ENCODE data around the gene BIRC6.

The BIRC6 gene

DNA sequence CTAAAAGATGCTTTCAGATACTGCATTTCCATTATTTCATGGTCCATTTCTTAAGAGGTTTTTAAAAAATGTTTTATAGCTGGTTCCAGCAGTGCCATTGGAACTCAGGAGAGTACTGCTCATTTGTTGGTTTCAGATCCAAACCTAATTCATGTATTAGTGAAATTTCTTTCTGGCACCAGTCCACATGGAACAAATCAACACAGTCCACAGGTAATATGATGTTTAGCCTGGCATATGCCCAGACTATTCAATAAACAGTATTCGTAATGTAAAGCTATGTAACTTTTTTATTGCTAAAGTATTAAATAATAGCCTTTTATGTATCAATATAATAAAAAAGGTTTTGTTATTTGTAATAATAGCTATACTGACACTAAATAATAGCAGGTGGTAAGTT lies 134.5 kb downstream of the BIRC6 start:
- H3K9me2 ChIP-seq (replicated peaks; ENCODE audit: insufficient read depth, low read length), result no peaks in the 10 kb centered on the region
- H3K36me3 ChIP-seq (ENCODE audit: low read length), result peaks cover 66% of the 10 kb centered on the region

DNA sequence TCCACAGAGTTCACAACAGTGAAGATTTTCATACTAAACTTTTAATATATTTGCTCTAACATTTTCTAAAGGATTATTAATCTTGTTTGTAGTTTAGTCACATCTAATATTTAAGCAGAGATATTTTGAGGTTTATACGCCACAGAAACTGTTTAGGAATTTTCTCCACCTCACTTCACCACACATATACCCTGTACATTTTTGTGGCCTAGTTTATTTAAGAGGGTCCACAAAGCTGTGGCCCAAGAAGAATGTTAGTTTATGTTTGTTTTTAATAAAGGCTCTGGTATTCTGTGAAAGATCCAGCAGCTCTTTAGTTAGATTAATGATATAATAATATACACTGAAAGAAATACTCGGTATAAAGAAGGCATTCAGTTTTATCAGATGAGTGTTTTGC lies 138.3 kb downstream of the BIRC6 start:
- no peak for TF ChIP-seq EZH2phosphoT487 (conservative IDR thresholded peaks at IDR 0.05; ENCODE audit: low read length)
- TF ChIP-seq, protein P1, sequence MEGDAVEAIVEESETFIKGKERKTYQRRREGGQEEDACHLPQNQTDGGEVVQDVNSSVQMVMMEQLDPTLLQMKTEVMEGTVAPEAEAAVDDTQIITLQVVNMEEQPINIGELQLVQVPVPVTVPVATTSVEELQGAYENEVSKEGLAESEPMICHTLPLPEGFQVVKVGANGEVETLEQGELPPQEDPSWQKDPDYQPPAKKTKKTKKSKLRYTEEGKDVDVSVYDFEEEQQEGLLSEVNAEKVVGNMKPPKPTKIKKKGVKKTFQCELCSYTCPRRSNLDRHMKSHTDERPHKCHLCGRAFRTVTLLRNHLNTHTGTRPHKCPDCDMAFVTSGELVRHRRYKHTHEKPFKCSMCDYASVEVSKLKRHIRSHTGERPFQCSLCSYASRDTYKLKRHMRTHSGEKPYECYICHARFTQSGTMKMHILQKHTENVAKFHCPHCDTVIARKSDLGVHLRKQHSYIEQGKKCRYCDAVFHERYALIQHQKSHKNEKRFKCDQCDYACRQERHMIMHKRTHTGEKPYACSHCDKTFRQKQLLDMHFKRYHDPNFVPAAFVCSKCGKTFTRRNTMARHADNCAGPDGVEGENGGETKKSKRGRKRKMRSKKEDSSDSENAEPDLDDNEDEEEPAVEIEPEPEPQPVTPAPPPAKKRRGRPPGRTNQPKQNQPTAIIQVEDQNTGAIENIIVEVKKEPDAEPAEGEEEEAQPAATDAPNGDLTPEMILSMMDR (IDR thresholded peaks at IDR 0.05; ENCODE audit: insufficient read depth, low read length, poor library complexity, severe bottlenecking), result no peak
- Histone ChIP-seq H3F3A (ENCODE audit: insufficient read depth) (peaks cover 19% of the 10 kb centered on the region; the same call in 1 of the 2 replicates), H3K79me2 (ENCODE audit: insufficient read depth, low read length) (no peaks in the 10 kb centered on the region), H3K4me3 (ENCODE audit: insufficient read depth, low read length, poor library complexity, severe bottlenecking) (no peak overlapping the region), H2AFZ (ENCODE audit: low read depth, low read length, severe bottlenecking) (no peak overlapping the region), H3K9me2 (replicated peaks; ENCODE audit: insufficient read depth, low read length) (no peaks in the 10 kb centered on the region), H4K20me1 (ENCODE audit: low read depth, low read length) (no peaks in the 10 kb centered on the region; the same call in 1 of the 2 replicates), H3K9me3 (ENCODE audit: insufficient read depth, low read length) (no peaks in the 10 kb centered on the region), H3K36me3 (ENCODE audit: low read length) (peaks cover 54% of the 10 kb centered on the region), H3K27ac (ENCODE audit: low read depth, low read length) (no peak overlapping the region), H3K4me2 (ENCODE audit: low read depth, low read length, poor library complexity, severe bottlenecking) (no peak overlapping the region), H3K9ac (ENCODE audit: low read length) (no peak overlapping the region), H3K27me3 (ENCODE audit: low read length) (no peaks in the 10 kb centered on the region)

More for the DNA sequence above, 134.5 kb downstream of the BIRC6 start:
- Histone ChIP-seq H4K20me1 (ENCODE audit: low read depth, low read length) (no peaks in the 10 kb centered on the region; the same call in 1 of the 2 replicates), H3K4me2 (ENCODE audit: low read depth, low read length, poor library complexity, severe bottlenecking) (no peak overlapping the region), H3K9ac (ENCODE audit: low read length) (no peak overlapping the region), H3F3A (ENCODE audit: insufficient read depth) (peaks cover 19% of the 10 kb centered on the region; the same call in 1 of the 2 replicates), H3K4me3 (ENCODE audit: insufficient read depth, low read length, poor library complexity, severe bottlenecking) (no peak overlapping the region), H3K79me2 (ENCODE audit: insufficient read depth, low read length) (no peaks in the 10 kb centered on the region), H3K27ac (ENCODE audit: low read depth, low read length) (no peak overlapping the region), H3K27me3 (ENCODE audit: low read length) (no peaks in the 10 kb centered on the region), H3K9me3 (ENCODE audit: insufficient read depth, low read length) (no peaks in the 10 kb centered on the region), H2AFZ (ENCODE audit: low read depth, low read length, severe bottlenecking) (no peak overlapping the region)
- TF ChIP-seq, protein P1 (IDR thresholded peaks at IDR 0.05; ENCODE audit: insufficient read depth, low read length, poor library complexity, severe bottlenecking), result no peak
- no peak for TF ChIP-seq EZH2phosphoT487 (conservative IDR thresholded peaks at IDR 0.05; ENCODE audit: low read length)

DNA sequence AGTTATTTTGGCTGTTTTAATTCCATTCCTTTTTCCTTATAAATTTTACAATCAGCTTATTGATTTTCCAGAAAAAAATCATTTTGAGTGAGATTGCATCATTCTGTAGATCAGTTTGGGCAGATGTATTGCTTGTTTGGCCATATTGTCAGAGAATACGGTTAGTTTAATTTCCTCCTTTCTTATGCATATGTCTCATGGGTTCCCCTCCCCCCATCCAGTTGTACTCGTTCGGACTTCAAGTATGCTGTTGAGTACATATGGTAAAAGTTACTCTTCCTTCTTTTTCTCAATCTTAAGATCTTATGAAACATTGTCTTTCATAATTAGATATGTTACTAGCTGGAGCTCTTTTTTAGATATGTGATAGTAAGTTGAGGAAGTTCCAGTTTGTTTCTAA lies 139.8 kb downstream of the BIRC6 start:
- Histone ChIP-seq H3K27ac (ENCODE audit: low read depth, low read length) (no peak overlapping the region), H3K36me3 (ENCODE audit: low read length) (peaks cover 52% of the 10 kb centered on the region), H2AFZ (ENCODE audit: low read depth, low read length, severe bottlenecking) (no peak overlapping the region), H3K79me2 (ENCODE audit: insufficient read depth, low read length) (no peaks in the 10 kb centered on the region), H3K4me3 (ENCODE audit: insufficient read depth, low read length, poor library complexity, severe bottlenecking) (no peak overlapping the region), H3F3A (ENCODE audit: insufficient read depth) (peaks cover 15% of the 10 kb centered on the region; the same call in 1 of the 2 replicates), H3K9me3 (ENCODE audit: insufficient read depth, low read length) (no peaks in the 10 kb centered on the region), H4K20me1 (ENCODE audit: low read depth, low read length) (peaks cover 5% of the 10 kb centered on the region; the same call in 1 of the 2 replicates), H3K9me2 (replicated peaks; ENCODE audit: insufficient read depth, low read length) (no peaks in the 10 kb centered on the region), H3K27me3 (ENCODE audit: low read length) (no peaks in the 10 kb centered on the region), H3K4me2 (ENCODE audit: low read depth, low read length, poor library complexity, severe bottlenecking) (no peak overlapping the region), H3K9ac (ENCODE audit: low read length) (no peak overlapping the region)
- TF ChIP-seq, protein P1 (IDR thresholded peaks at IDR 0.05; ENCODE audit: insufficient read depth, low read length, poor library complexity, severe bottlenecking), result no peak
- no peak for TF ChIP-seq EZH2phosphoT487 (conservative IDR thresholded peaks at IDR 0.05; ENCODE audit: low read length)
